C4-2B (cell line): ENCODE measurements around the gene TES.

Experiments used
- CTCF ChIP-seq: fragments of 450-650 bp; conservative IDR thresholded peaks from 2 replicates; pipeline ENCODE4 v1.5.1; 2017; ENCODE audit warnings: mild to moderate bottlenecking
- ZFX ChIP-seq: fragments of 450-650 bp; IDR thresholded peaks from 2 replicates; pipeline ENCODE4 v1.6.1; 2017

GRCh38 chr7:116177009-116177408 lies 33.3 kb upstream of the TES start:
- TF ChIP-seq CTCF (no peak), ZFX (no peak)
